DMS 273 (cell line): Measurements from ENCODE around the gene PYCARD.
"Not testable (repeated sequence)": the region's sequence is repeated elsewhere in the genome, so short reads cannot be mapped to it uniquely, and the experiment has no call there.

Experiments used
- DNase-seq: peaks from one replicate; lab custom pipeline; 2025; ENCODE audit not compliant: unreplicated experiment; lab: John Stamatoyannopoulos, UW

The PYCARD gene

GRCh38 chr16:31191697-31192428 is 10.7 kb downstream of the PYCARD start:
- DNase-seq: no peak

- no peak for DNase-seq
These were observed 11.6 kb downstream of the PYCARD start for GRCh38 chr16:31190818-31191444.

DNA sequence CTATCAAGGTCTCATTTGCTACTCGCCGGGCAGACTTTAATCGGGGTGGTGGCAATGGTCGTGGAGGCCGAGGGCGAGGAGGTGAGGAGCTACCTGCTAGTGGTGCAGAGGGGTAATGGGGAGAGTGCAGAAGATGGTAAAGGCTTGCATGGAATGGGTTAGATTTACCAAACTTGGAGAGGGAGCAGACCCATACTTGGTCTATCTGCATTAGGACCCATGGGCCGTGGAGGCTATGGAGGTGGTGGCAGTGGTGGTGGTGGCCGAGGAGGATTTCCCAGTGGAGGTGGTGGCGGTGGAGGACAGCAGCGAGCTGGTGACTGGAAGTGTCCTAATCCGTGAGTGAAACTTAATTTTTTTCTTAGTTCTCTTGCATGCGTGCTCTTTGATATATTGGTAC is 12.5 kb downstream of the PYCARD start:
- no peak for DNase-seq

DNA sequence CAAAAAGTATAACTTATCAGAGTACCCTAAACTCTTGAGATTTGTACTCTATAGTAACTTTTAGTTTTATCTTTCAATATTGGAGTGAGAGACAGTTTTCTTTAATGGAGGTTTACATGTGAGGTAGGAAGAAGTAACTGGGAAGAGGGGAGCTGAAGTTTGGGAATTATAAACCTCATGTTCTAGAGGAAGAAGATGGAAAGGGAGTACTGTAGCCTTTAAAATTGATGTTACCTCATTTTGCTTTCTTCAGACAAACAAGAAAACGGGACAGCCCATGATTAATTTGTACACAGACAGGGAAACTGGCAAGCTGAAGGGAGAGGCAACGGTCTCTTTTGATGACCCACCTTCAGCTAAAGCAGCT is 13.2 kb downstream of the PYCARD start:
- no peak for DNase-seq

GRCh38 chr16:31188450-31189411 is 13.8 kb downstream of the PYCARD start:
- DNase-seq: no peak

GRCh38 chr16:31187808-31188189 is 14.8 kb downstream of the PYCARD start:
- DNase-seq: no peak

- DNase-seq: no peak
These were observed 15.4 kb downstream of the PYCARD start for GRCh38 chr16:31186930-31187807.

DNA sequence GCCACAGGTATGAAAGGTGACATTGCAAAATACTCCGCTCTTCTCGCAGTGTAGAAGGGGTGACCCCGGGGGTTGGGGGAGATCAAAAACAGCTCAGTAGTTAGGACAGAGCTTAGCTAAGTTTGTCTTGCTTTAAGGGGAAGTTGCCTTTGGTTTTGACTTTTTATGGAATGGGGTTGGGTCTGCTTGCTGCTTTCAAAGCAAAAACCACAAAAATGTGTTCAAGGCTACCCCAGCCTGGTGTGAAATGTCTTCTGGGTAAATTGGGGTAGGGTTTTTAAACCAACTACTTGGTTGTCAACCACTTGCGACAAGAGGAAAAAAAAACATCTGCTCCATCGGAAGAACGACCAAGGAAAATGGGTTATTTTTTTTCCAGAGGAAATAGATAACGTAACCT is 16.4 kb downstream of the PYCARD start:
- DNase-seq: no peak

DNA sequence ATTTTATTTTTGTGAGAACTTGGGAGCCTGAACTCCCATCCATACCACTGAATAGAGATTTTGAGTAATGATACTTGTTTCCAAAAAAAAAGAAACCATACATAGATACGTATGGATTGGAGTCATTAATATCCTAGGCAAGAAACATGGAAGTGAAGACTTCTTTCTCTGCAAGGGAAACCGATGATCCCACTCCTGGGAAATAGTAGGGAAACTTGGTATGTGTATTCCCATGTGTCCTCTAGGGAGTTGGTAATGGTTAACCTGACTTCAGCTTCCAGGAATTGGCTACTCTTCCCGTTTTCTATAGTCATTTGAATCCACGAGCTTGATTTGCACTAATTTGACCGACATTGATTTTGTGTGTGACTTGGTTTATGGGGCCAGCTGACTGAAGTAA is 17.2 kb downstream of the PYCARD start:
- no peak for DNase-seq

GRCh38 chr16:31184888-31185287 is 17.7 kb downstream of the PYCARD start:
- no peak for DNase-seq

- DNase-seq: no peak
These were observed 18.8 kb downstream of the PYCARD start for GRCh38 chr16:31183432-31184428.

DNA sequence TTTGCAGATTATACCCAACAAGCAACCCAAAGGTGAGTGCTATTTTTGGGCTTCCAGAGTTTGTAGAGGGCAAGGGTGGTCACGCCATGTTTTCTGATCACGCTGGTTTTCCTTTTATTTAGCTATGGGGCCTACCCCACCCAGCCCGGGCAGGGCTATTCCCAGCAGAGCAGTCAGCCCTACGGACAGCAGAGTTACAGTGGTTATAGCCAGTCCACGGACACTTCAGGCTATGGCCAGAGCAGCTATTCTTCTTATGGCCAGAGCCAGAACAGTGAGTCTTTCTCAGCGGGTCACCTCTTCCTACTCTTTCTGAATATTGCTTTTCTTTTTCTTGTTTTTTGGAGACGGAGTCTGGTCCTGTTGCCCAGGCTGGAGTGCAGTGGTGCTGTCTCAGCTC is 20.2 kb downstream of the PYCARD start:
- no peak for DNase-seq

GRCh38 chr16:31181102-31181830 is 21.3 kb downstream of the PYCARD start:
- DNase-seq: no peak

DNA sequence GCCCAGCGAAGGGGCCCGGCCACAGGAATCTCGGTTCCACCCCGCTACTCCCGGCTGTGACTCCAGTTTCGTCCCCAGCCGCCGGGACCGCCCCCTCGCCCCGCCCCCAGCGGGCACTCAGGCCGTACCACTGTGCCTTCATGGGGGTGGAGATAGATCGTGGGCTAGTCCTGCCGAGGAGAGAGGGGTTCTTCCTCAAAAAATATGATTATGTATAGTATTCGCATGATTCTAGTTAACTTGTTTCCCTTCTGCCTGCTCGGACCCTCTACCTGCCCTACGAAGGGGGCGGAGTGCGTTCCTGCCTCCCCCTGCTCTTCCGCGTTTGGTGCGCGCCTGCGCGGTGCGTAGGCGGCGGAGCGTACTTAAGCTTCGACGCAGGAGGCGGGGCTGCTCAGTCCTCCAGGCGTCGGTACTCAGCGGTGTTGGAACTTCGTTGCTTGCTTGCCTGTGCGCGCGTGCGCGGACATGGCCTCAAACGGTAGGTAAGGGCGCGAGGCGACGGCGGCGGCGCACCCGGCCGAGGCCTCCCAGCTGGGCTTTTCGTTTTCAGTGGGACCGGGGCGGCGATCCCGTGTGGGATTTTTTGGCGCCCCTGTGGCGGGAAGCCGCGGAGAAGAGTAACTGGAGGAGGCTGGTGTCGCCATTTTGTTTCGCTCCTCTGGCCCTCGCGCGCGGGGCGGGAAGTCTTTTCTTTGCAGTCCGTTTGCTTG is 22.7 kb downstream of the PYCARD start, which contains the start of gene FUS:
Gene FUS, plus strand, starts transcription at position 393 of the 713 bp plus-strand sequence. Its CDS starts 76 bp downstream, at position 469.
- DNase-seq: peak; percentile 94

DNA sequence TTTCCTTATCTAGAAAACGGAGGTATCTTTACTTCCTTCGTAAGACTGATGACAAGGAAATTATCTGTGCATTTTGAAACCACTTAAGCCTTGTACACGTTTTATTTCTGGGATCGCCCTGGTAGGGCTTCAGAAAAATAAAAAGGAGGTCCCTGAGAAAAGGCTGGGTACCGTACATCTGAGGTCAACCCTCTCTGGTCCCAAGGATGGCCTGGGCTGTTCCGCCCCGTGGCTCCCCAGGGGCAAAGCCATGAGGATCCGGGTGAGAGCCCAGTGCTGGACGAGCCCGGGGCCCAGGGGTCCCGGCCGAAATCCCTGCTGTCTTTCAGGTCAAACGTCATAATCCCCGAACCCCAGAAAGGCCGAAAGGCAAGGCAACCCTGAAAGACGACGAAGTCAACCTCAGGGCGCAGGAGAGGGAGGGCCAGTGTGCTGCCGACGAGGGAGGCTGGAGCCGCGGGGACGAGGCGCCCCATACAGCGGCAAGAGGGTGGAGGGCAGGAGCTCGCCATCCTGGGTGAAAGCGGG is 23.3 kb downstream of the PYCARD start:
- DNase-seq: no peak

DNA sequence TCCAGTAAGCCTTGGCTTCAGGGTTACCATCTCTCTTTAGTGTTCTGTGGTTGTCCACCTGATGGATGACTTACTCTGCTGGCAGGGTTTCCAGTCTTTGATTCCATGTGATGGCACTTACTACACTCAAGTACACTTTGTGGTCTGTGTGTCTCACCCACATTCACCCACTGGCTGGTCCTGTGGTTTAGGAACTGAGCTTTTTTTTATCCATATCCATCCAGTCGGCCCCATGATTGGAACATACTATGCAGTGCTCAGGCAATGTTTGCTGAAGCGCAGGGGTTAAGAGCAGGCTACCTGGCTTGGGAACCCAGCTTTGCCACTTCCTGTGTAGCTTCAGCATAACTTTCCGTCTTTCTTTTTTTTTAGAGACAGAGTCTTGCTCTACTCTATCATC is 25.4 kb downstream of the PYCARD start:
- DNase-seq: no peak

DNA sequence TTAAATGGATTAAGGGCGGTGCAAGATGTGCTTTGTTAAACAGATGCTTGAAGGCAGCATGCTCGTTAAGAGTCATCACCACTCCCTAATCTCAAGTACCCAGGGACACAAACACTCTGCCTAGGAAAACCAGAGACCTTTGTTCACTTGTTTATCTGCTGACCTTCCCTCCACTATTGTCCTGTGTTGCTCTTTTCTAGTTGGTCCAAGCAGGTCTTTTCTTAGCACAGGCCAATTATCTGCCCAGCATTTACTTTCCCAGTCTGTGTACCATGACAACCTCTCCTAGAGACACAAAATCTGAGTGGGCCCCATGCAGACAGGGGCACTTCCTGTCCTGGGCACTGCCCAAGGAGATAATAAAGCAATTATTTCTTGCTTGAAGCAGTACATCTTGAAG is 32.5 kb downstream of the PYCARD start:
- not testable (repeated sequence) for DNase-seq

DNA sequence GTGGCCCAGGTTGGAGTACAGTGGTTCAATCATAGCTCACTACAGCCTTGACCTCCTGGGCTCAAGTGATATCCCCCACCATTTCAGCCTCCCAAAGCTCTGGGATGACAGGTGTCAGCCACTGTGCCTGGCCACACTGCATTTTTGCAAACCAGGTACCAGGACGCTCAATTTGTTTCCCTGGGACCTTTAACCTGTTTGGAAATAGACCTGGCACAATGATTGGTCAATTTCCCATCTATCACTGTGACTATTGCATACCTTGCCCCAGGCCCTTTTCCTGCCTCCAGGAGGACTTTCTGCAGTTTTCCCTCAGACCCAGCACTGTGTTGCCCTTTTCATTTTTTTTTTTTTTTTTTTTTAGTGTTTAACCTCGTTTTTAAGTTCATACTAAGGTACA is 33.7 kb downstream of the PYCARD start:
- no peak for DNase-seq
